Liver (tissue), 9 donors: Measurements from ENCODE around the gene FRMD4A. TPM values are rescaled to one million over a fixed set of nuclear protein-coding genes. Genes with fewer than 3 reads are reported as not detected.

ENCODE experiments used
- DNase-seq: peaks from one replicate; pipeline ENCODE4 v3.0.0-alpha.2; 2017; ENCODE audit warnings: low spot score
- H3K27ac ChIP-seq, 2 donors: one replicate each; pipeline ENCODE4 v1.7.0; 2013; ENCODE audit warnings: inconsistent platforms in 2 of 2, low read length in 2 of 2, control low read depth in 1 of 2, low read depth in 1 of 2, mild to moderate bottlenecking in 1 of 2
- H3K27me3 ChIP-seq, 4 donors: one replicate each; pipeline versions ENCODE4 v1.6.1 to v1.7.0; 2013; ENCODE audit warnings: low read length in 3 of 4, inconsistent platforms in 1 of 4, mild to moderate bottlenecking in 1 of 4, moderate library complexity in 1 of 4; ENCODE audit not compliant: control insufficient read depth in 4 of 4, insufficient read depth in 4 of 4
- H3K36me3 ChIP-seq, 4 donors: one replicate each; pipeline versions ENCODE4 v1.6.1 to v1.7.0; 2013; ENCODE audit warnings: low read length in 3 of 4, mild to moderate bottlenecking in 3 of 4, low read depth in 1 of 4, moderate library complexity in 1 of 4; ENCODE audit not compliant: control insufficient read depth in 4 of 4, insufficient read depth in 3 of 4
- H3K4me1 ChIP-seq, 4 donors: one replicate each; pipeline versions ENCODE4 v1.6.1 to v1.7.0; 2013; ENCODE audit warnings: low read length in 3 of 4, mild to moderate bottlenecking in 3 of 4, moderate library complexity in 1 of 4; ENCODE audit not compliant: control insufficient read depth in 4 of 4, insufficient read depth in 4 of 4
- H3K4me3 ChIP-seq, 3 donors: one replicate each; pipeline versions ENCODE4 v1.6.1 to v1.7.0; 2013; ENCODE audit warnings: low read length in 3 of 3, control low read depth in 1 of 3, low read depth in 1 of 3, mild to moderate bottlenecking in 1 of 3
- H3K9ac ChIP-seq, 2 donors: one replicate each; pipeline ENCODE4 v1.7.0; 2013; ENCODE audit warnings: low read length in 2 of 2, mild to moderate bottlenecking in 2 of 2, moderate library complexity in 2 of 2, control low read depth in 1 of 2, low read depth in 1 of 2
- H3K9me3 ChIP-seq, 4 donors: one replicate each; pipeline versions ENCODE4 v1.6.1 to v1.7.0; 2013; ENCODE audit warnings: low read length in 3 of 4; ENCODE audit not compliant: control insufficient read depth in 4 of 4
- ATF3 ChIP-seq: IDR thresholded peaks from 2 replicates; pipeline ENCODE4 v1.6.1; 2016; ENCODE audit warnings: antibody characterized with exemption
- EGR1 ChIP-seq, 2 donors: IDR thresholded peaks; 2 replicates each; pipeline ENCODE4 v1.6.1; 2016 to 2018; ENCODE audit warnings: antibody characterized with exemption in 2 of 2, low read depth in 2 of 2
- FOXA1 ChIP-seq: IDR thresholded peaks from 2 replicates; pipeline ENCODE4 v1.6.1; 2016; ENCODE audit warnings: antibody characterized with exemption
- FOXA2 ChIP-seq: IDR thresholded peaks from 2 replicates; pipeline ENCODE4 v1.6.1; 2016; ENCODE audit warnings: antibody characterized with exemption
- GABPA ChIP-seq, 2 donors: IDR thresholded peaks in 1 of 2; conservative IDR thresholded peaks in 1 of 2; 2 replicates each; pipeline ENCODE4 v1.6.1; 2016; ENCODE audit warnings: antibody characterized with exemption in 2 of 2, mild to moderate bottlenecking in 1 of 2, moderate library complexity in 1 of 2
- HNF4A ChIP-seq, 2 donors: conservative IDR thresholded peaks; 2 replicates each; pipeline ENCODE4 v1.6.1; 2016; ENCODE audit warnings: antibody characterized with exemption in 2 of 2, mild to moderate bottlenecking in 2 of 2
- HNF4G ChIP-seq: IDR thresholded peaks from 2 replicates; pipeline ENCODE4 v1.6.1; 2016; ENCODE audit warnings: antibody characterized with exemption
- JUND ChIP-seq, 2 donors: IDR thresholded peaks; 2 replicates each; pipeline ENCODE4 v1.6.1; 2016; ENCODE audit warnings: antibody characterized with exemption in 2 of 2
- NR2F2 ChIP-seq: IDR thresholded peaks from 2 replicates; pipeline ENCODE4 v1.6.1; 2016; ENCODE audit warnings: antibody characterized with exemption
- RXRA ChIP-seq, 2 donors: IDR thresholded peaks; 2 replicates each; pipeline ENCODE4 v1.6.1; 2017 to 2018; ENCODE audit warnings: antibody characterized with exemption in 2 of 2, mild to moderate bottlenecking in 1 of 2
- SP1 ChIP-seq: IDR thresholded peaks from 2 replicates; pipeline ENCODE4 v1.6.1; 2018; ENCODE audit warnings: antibody characterized with exemption, mild to moderate bottlenecking
- TAF1 ChIP-seq: conservative IDR thresholded peaks from 2 replicates; pipeline ENCODE4 v1.6.1; 2016; ENCODE audit warnings: antibody characterized with exemption, mild to moderate bottlenecking
- YY1 ChIP-seq: IDR thresholded peaks from 2 replicates; pipeline ENCODE4 v1.6.1; 2016; ENCODE audit warnings: antibody characterized with exemption, mild to moderate bottlenecking
- WGBS: extraction: QIAGEN DNeasy Blood & Tissue Kit; methylation state at CpG from one replicate; pipeline ENCODE4 v1.1.7; 2013; 5-methylcytosine and 5-hydroxymethylcytosine counted together
- polyA plus RNA-seq, 2 donors: library from polyadenylated mRNA; stranded (reverse) in 1 of 2; unstranded in 1 of 2; fragments of 200-250 nt in 1 of 2; fragments of >200 nt in 1 of 2; fragmentation: Nextera tagmentation in 1 of 2; extraction: Ambion mirVana in 1 of 2; gene quantifications; one replicate each; pipeline versions ENCODE4 v1.2.1 to v1.2.3, GENCODE V29; 2013 to 2015
- total RNA-seq, 2 donors: library from RNA; depleted of rRNA; stranded (reverse); fragments of >200 nt; gene quantifications; one replicate each; pipeline ENCODE4 v1.2.3, GENCODE V29; 2014
- TF ChIP-seq, protein P1 (sequence below): IDR thresholded peaks from 2 replicates; pipeline ENCODE4 v1.6.1; 2016; ENCODE audit warnings: antibody characterized with exemption
- TF ChIP-seq, protein P2 (sequence below): IDR thresholded peaks from 2 replicates; pipeline ENCODE4 v1.6.1; 2016; ENCODE audit warnings: antibody characterized with exemption
- TF ChIP-seq, protein P3 (sequence below): fragments of 150-350 bp; IDR thresholded peaks from 2 replicates; pipeline ENCODE4 v1.5.1; 2017; ENCODE audit warnings: improper control_type of control experiment, low read depth, low read length; ENCODE audit not compliant: missing input control
- donor health status: healthy.
- donor health status: healthy.
- donor health status: healthy.
- donor health status: healthy.
- donor health status: healthy.

Gene FRMD4A
- total and polyA plus RNA-seq, 4 donors: 8.2 to 34.3 (median 13.1) TPM

DNA sequence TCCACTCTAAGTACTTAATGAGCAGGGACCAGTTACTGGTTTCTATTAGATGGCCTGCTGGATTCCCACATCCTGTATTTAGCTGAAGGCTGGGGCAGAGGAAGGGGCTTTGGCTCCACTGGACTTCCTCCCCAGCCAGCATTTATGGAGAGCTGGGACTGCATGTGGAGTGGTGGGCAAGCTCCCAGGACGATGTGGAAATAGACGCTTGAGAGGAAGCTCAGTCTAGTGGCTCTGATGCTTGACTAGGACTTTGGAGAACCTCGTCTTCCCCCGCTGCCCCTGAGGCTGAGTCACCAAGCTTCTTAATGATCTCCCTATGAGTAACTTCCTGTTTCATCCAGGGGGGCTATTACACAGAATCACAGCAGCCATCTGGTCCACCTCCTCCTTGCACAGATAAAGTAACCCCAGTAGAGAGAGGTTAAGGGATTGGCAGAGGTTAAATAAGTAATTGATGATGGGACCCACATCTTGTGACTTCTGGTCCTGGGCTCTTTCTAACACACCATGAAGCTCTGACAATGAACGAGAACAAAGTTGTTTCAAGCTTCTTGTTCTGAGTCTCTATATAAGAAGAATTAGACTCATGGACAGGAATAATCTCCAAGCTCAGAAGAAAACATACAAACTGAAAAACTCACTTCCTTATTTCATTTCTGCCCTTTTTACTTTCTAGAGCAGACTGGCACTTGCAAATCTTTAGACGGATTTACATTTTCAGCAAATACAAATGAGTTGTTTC, 617.7 kb downstream of the FRMD4A start:
- Histone ChIP-seq H3K9ac (no peak overlapping the region), H3K36me3 (no peaks in the 10 kb centered on the region), H3K4me3 (no peak overlapping the region), H3K9me3 (no peaks in the 10 kb centered on the region), H3K27ac (peak overlapping the region; percentile 1 to 74), H3K4me1 (peaks cover 2 to 12% (median 8%) of the 10 kb centered on the region in 4 donors), H3K27me3 (no peaks in the 10 kb centered on the region)
- no peak for DNase-seq
- TF ChIP-seq, protein P1, sequence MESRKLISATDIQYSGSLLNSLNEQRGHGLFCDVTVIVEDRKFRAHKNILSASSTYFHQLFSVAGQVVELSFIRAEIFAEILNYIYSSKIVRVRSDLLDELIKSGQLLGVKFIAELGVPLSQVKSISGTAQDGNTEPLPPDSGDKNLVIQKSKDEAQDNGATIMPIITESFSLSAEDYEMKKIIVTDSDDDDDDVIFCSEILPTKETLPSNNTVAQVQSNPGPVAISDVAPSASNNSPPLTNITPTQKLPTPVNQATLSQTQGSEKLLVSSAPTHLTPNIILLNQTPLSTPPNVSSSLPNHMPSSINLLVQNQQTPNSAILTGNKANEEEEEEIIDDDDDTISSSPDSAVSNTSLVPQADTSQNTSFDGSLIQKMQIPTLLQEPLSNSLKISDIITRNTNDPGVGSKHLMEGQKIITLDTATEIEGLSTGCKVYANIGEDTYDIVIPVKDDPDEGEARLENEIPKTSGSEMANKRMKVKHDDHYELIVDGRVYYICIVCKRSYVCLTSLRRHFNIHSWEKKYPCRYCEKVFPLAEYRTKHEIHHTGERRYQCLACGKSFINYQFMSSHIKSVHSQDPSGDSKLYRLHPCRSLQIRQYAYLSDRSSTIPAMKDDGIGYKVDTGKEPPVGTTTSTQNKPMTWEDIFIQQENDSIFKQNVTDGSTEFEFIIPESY: no peak
- TF ChIP-seq JUND (IDR thresholded peaks at IDR 0.05) (peak in 1 of 2 donors; percentile 61), SP1 (no peak), HNF4A (conservative IDR thresholded peaks at IDR 0.05) (no peak), EGR1 (IDR thresholded peaks at IDR 0.05; ENCODE audit: low read depth in 2 of 2) (no peak)
- TF ChIP-seq, protein P2, sequence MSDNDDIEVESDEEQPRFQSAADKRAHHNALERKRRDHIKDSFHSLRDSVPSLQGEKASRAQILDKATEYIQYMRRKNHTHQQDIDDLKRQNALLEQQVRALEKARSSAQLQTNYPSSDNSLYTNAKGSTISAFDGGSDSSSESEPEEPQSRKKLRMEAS: no peak
- WGBS: 62% methylated on average over 6 of the region's 6 CpGs

DNA sequence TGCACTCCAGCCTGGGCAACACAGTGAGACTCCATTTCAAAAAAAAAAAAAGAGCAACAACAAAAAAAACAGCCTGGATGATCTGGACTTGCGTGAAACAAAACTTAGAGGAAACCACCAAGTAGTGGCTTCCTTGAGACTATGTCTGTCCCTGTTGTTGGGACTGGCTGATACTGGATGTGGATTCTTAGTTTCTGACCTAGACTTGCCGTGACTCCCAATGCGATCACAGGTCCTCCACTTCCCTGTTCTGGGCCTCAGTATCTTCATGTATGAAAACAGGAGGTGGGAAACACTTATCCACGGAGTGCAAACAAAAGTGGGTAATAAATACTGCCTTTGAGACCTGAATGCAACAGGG, 618.3 kb downstream of the FRMD4A start:
- Histone ChIP-seq H3K9me3 (no peaks in the 10 kb centered on the region), H3K27me3 (no peaks in the 10 kb centered on the region), H3K36me3 (no peaks in the 10 kb centered on the region), H3K9ac (no peak overlapping the region), H3K4me1 (peaks cover 2 to 12% (median 10%) of the 10 kb centered on the region in 4 donors), H3K27ac (peak overlapping the region; percentile 1 to 74), H3K4me3 (no peak overlapping the region)
- 86% methylated on average over 4 of the region's 4 CpGs for WGBS
- TF ChIP-seq NR2F2: no peak
- no peak for TF ChIP-seq HNF4A (conservative IDR thresholded peaks at IDR 0.05)
- no peak for DNase-seq

DNA sequence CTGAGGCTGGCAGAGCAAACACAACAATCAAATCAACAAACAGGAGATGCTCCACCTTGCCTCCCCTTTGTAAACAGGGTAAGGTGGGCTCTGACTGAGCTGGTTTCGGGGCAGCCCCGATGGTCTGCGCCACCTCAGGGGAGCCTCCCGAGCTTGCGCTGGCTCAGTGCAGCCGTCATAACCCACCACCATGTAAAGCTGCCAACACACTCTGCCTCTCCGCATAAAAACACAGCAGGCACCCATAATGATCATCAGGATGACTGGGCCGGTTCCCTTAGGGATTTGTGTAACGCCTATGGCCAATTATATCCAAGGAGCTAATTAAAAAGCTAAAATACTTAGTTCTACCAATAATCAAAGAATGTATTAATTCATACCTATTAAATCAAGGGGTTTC, 619.4 kb downstream of the FRMD4A start:
- DNase-seq: no peak
- H3K4me1 ChIP-seq: peaks cover 2 to 22% (median 11%) of the 10 kb centered on the region in 4 donors

More for the DNA sequence above, 619.4 kb downstream of the FRMD4A start:
- TF ChIP-seq, protein P1: no peak
- TF ChIP-seq JUND (IDR thresholded peaks at IDR 0.05) (no peak), YY1 (no peak), GABPA (IDR thresholded peaks at IDR 0.05 in 1 of 2, conservative IDR thresholded peaks at IDR 0.05 in 1 of 2) (no peak), HNF4G (no peak), ATF3 (no peak), NR2F2 (no peak), FOXA1 (no peak), RXRA (IDR thresholded peaks at IDR 0.05) (no peak), FOXA2 (no peak), TAF1 (no peak)
- TF ChIP-seq, protein P3, sequence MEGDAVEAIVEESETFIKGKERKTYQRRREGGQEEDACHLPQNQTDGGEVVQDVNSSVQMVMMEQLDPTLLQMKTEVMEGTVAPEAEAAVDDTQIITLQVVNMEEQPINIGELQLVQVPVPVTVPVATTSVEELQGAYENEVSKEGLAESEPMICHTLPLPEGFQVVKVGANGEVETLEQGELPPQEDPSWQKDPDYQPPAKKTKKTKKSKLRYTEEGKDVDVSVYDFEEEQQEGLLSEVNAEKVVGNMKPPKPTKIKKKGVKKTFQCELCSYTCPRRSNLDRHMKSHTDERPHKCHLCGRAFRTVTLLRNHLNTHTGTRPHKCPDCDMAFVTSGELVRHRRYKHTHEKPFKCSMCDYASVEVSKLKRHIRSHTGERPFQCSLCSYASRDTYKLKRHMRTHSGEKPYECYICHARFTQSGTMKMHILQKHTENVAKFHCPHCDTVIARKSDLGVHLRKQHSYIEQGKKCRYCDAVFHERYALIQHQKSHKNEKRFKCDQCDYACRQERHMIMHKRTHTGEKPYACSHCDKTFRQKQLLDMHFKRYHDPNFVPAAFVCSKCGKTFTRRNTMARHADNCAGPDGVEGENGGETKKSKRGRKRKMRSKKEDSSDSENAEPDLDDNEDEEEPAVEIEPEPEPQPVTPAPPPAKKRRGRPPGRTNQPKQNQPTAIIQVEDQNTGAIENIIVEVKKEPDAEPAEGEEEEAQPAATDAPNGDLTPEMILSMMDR: no peak
- TF ChIP-seq, protein P2: no peak
- Histone ChIP-seq H3K27ac (no peak overlapping the region), H3K9ac (no peak overlapping the region), H3K9me3 (no peaks in the 10 kb centered on the region), H3K4me3 (no peak overlapping the region), H3K36me3 (no peaks in the 10 kb centered on the region), H3K27me3 (no peaks in the 10 kb centered on the region)
- 97% methylated on average over 9 of the region's 9 CpGs for WGBS
